HEK293 (cell line): Measurements from ENCODE around the gene MARK3.

ENCODE experiments used
- CTCF ChIA-PET: fragments of 350-600 bp; formaldehyde crosslinking; extraction: SDS; loops from one replicate; lab custom pipeline; 2021; ENCODE audit warnings: antibody characterized with exemption; lab: Yijun Ruan, JAX
- POLR2A ChIA-PET: fragments of 300-600 bp; formaldehyde crosslinking; extraction: SDS; loops from one replicate; lab custom pipeline; 2020; ENCODE audit warnings: antibody characterized with exemption, inconsistent platforms; lab: Yijun Ruan, JAX
- H3K27ac ChIP-seq: fragments of 200-500 bp; sonication (Bioruptor generic); 2 replicates; pipeline ENCODE4 v1.5.1; 2014; ENCODE audit warnings: low read depth, low read length, control low read depth, inconsistent platforms; ENCODE audit errors: extremely low read depth
- H3K36me3 ChIP-seq, 2 experiments: fragments of 200-500 bp in 1 of 2; sonication (Bioruptor generic) in 1 of 2; 1 replicate in 1 of 2; 2 replicates in 1 of 2; pipeline ENCODE4 v1.5.1; 2014 to 2017; ENCODE audit warnings: inconsistent platforms in 2 of 2, low read length in 2 of 2; ENCODE audit not compliant: control insufficient read depth in 2 of 2, insufficient read depth in 1 of 2
- H3K4me1 ChIP-seq: fragments of 200-500 bp; sonication (Bioruptor generic); 2 replicates; pipeline ENCODE4 v1.5.1; 2014; ENCODE audit warnings: mild to moderate bottlenecking, low read length, inconsistent platforms; ENCODE audit not compliant: control insufficient read depth, insufficient read depth
- H3K4me3 ChIP-seq: 2 replicates; pipeline ENCODE4 v1.5.1; 2011; ENCODE audit warnings: low read depth, mild to moderate bottlenecking, control low read depth, low read length, moderate library complexity
- H3K9me3 ChIP-seq: fragments of 200-500 bp; sonication (Bioruptor generic); 2 replicates; pipeline ENCODE4 v1.5.1; 2014; ENCODE audit warnings: low read depth, low read length, inconsistent platforms; ENCODE audit not compliant: control insufficient read depth, insufficient read depth
- AEBP2 ChIP-seq: fragments of 450-650 bp; formaldehyde crosslinking; IDR thresholded peaks from 2 replicates; pipeline ENCODE4 v1.5.1; 2016; ENCODE audit warnings: missing biosample characterization, missing genetic modification characterization, borderline replicate concordance
- EGR2 ChIP-seq: fragments of 450-650 bp; formaldehyde crosslinking; IDR thresholded peaks from 2 replicates; pipeline ENCODE4 v1.5.1; 2016; ENCODE audit warnings: low read depth, missing biosample characterization, missing genetic modification characterization
- SETDB1 ChIP-seq: IDR thresholded peaks from one replicate; pipeline ENCODE4 v1.6.1; 2017; ENCODE audit warnings: mild to moderate bottlenecking, low read length, moderate library complexity, mixed read lengths; ENCODE audit not compliant: insufficient read length
- TCF7L2 ChIP-seq: IDR thresholded peaks from 2 replicates; pipeline ENCODE4 v1.6.1; 2011; ENCODE audit warnings: low read depth, mild to moderate bottlenecking, inconsistent platforms, low read length, moderate library complexity, borderline replicate concordance
- ZBTB17 ChIP-seq: fragments of 450-650 bp; formaldehyde crosslinking; IDR thresholded peaks from 2 replicates; pipeline ENCODE4 v1.5.1; 2016; ENCODE audit warnings: missing biosample characterization, missing genetic modification characterization
- ZBTB21 ChIP-seq: fragments of 450-650 bp; formaldehyde crosslinking; IDR thresholded peaks from 2 replicates; pipeline ENCODE4 v1.5.1; 2017; ENCODE audit warnings: missing biosample characterization, missing genetic modification characterization
- ZFHX2 ChIP-seq: fragments of 450-650 bp; formaldehyde crosslinking; conservative IDR thresholded peaks from 2 replicates; pipeline ENCODE4 v1.5.1; 2016; ENCODE audit warnings: missing biosample characterization, missing genetic modification characterization
- ZFP3 ChIP-seq: fragments of 450-650 bp; formaldehyde crosslinking; IDR thresholded peaks from 2 replicates; pipeline ENCODE4 v1.5.1; 2016; ENCODE audit warnings: low read depth, missing biosample characterization, missing genetic modification characterization
- ZNF114 ChIP-seq: fragments of 450-650 bp; formaldehyde crosslinking; IDR thresholded peaks from 2 replicates; pipeline ENCODE4 v1.5.0; 2017; ENCODE audit warnings: missing biosample characterization, missing genetic modification characterization
- ZNF133 ChIP-seq: fragments of 450-650 bp; formaldehyde crosslinking; IDR thresholded peaks from 2 replicates; pipeline ENCODE4 v1.5.1; 2016; ENCODE audit warnings: missing biosample characterization, missing genetic modification characterization
- ZNF146 ChIP-seq: fragments of 450-650 bp; formaldehyde crosslinking; IDR thresholded peaks from 2 replicates; pipeline ENCODE4 v1.5.1; 2016; ENCODE audit warnings: missing biosample characterization, missing genetic modification characterization
- ZNF211 ChIP-seq: fragments of 450-650 bp; formaldehyde crosslinking; IDR thresholded peaks from 2 replicates; pipeline ENCODE4 v1.5.1; 2016; ENCODE audit warnings: low read depth, missing biosample characterization, missing genetic modification characterization
- ZNF214 ChIP-seq: fragments of 450-650 bp; formaldehyde crosslinking; IDR thresholded peaks from 2 replicates; pipeline ENCODE4 v1.5.1; 2017; ENCODE audit warnings: missing biosample characterization, mild to moderate bottlenecking, missing genetic modification characterization, borderline replicate concordance
- ZNF324 ChIP-seq: fragments of 450-650 bp; formaldehyde crosslinking; IDR thresholded peaks from 2 replicates; pipeline ENCODE4 v1.5.1; 2016; ENCODE audit warnings: missing biosample characterization, missing genetic modification characterization
- ZNF37A ChIP-seq: fragments of 450-650 bp; IDR thresholded peaks from 2 replicates; pipeline ENCODE4 v1.5.1; 2018; ENCODE audit warnings: missing biosample characterization, missing genetic modification characterization
- ZNF626 ChIP-seq: fragments of 450-650 bp; sonication (Bioruptor Pico); formaldehyde crosslinking; IDR thresholded peaks from 2 replicates; pipeline ENCODE4 v1.5.1; 2018; ENCODE audit warnings: missing biosample characterization, missing genetic modification characterization, inconsistent platforms
- ZNF654 ChIP-seq: fragments of 450-650 bp; formaldehyde crosslinking; IDR thresholded peaks from 2 replicates; pipeline ENCODE4 v1.5.1; 2016; ENCODE audit warnings: low read depth, missing biosample characterization, missing genetic modification characterization
- ZNF747 ChIP-seq: fragments of 450-650 bp; formaldehyde crosslinking; IDR thresholded peaks from 2 replicates; pipeline ENCODE4 v1.5.1; 2016; ENCODE audit warnings: missing biosample characterization, missing genetic modification characterization
- ZNF837 ChIP-seq: fragments of 450-650 bp; formaldehyde crosslinking; IDR thresholded peaks from 2 replicates; pipeline ENCODE4 v1.5.1; 2016; ENCODE audit warnings: missing biosample characterization, missing genetic modification characterization
- TF ChIP-seq, protein P1 (sequence below): fragments of 450-650 bp; formaldehyde crosslinking; IDR thresholded peaks from 2 replicates; pipeline ENCODE4 v1.5.1; 2016; ENCODE audit warnings: missing biosample characterization, missing genetic modification characterization
- TF ChIP-seq, protein P2 (sequence below): fragments of 450-650 bp; formaldehyde crosslinking; IDR thresholded peaks from 2 replicates; pipeline ENCODE4 v1.5.1; 2016; ENCODE audit warnings: missing biosample characterization, missing genetic modification characterization
- TF ChIP-seq, protein P3 (sequence below): sonication (generic); formaldehyde crosslinking; IDR thresholded peaks from 2 replicates; pipeline ENCODE4 v1.8.1; 2022; ENCODE audit warnings: mild to moderate bottlenecking, moderate library complexity, missing genetic modification reagents
- TF ChIP-seq, protein P4 (sequence below): fragments of 450-650 bp; formaldehyde crosslinking; IDR thresholded peaks from 2 replicates; pipeline ENCODE4 v1.5.1; 2016; ENCODE audit warnings: missing biosample characterization, missing genetic modification characterization

Gene MARK3

GRCh38 chr14:103408491-103409155 is 23.4 kb downstream of the MARK3 start:
- peaks cover 30% of the 10 kb centered on the region in 2 experiments; a peak in 2 of 3 replicates for H3K36me3 ChIP-seq
- H3K4me1 ChIP-seq: peaks cover 20% of the 10 kb centered on the region
- H3K9me3 ChIP-seq: no peaks in the 10 kb centered on the region
- ChIA-PET CTCF (interaction anchor here (0.6 to 1.0 kb wide), 2 partner anchors 18 to 19 kb away, joined by 3 to 4 read pairs; no protein-coding TSS in a partner anchor), POLR2A (no interaction called here)
- no peak overlapping the region for H3K27ac ChIP-seq
- no peak overlapping the region for H3K4me3 ChIP-seq
- TF ChIP-seq, protein P1, sequence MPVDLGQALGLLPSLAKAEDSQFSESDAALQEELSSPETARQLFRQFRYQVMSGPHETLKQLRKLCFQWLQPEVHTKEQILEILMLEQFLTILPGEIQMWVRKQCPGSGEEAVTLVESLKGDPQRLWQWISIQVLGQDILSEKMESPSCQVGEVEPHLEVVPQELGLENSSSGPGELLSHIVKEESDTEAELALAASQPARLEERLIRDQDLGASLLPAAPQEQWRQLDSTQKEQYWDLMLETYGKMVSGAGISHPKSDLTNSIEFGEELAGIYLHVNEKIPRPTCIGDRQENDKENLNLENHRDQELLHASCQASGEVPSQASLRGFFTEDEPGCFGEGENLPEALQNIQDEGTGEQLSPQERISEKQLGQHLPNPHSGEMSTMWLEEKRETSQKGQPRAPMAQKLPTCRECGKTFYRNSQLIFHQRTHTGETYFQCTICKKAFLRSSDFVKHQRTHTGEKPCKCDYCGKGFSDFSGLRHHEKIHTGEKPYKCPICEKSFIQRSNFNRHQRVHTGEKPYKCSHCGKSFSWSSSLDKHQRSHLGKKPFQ (tag by site-specific recombination): peak; percentile 52
- TF ChIP-seq EGR2 (tag by site-specific recombination): peak; percentile 46; the same call in 1 of the 2 replicates
- TF ChIP-seq, protein P2, sequence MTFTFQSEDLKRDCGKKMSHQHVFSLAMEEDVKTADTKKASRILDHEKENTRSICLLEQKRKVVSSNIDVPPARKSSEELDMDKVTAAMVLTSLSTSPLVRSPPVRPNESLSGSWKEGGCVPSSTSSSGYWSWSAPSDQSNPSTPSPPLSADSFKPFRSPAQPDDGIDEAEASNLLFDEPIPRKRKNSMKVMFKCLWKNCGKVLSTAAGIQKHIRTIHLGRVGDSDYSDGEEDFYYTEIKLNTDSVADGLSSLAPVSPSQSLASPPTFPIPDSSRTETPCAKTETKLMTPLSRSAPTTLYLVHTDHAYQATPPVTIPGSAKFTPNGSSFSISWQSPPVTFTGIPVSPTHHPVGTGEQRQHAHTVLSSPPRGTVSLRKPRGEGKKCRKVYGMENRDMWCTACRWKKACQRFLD (tag by site-specific recombination): no peak
- TF ChIP-seq, protein P3, sequence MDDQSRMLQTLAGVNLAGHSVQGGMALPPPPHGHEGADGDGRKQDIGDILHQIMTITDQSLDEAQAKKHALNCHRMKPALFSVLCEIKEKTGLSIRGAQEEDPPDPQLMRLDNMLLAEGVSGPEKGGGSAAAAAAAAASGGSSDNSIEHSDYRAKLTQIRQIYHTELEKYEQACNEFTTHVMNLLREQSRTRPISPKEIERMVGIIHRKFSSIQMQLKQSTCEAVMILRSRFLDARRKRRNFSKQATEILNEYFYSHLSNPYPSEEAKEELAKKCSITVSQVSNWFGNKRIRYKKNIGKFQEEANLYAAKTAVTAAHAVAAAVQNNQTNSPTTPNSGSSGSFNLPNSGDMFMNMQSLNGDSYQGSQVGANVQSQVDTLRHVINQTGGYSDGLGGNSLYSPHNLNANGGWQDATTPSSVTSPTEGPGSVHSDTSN (CRISPR knock-in tag): no peak
- peak; percentile 46 for TF ChIP-seq ZFHX2 (tag by site-specific recombination)

DNA sequence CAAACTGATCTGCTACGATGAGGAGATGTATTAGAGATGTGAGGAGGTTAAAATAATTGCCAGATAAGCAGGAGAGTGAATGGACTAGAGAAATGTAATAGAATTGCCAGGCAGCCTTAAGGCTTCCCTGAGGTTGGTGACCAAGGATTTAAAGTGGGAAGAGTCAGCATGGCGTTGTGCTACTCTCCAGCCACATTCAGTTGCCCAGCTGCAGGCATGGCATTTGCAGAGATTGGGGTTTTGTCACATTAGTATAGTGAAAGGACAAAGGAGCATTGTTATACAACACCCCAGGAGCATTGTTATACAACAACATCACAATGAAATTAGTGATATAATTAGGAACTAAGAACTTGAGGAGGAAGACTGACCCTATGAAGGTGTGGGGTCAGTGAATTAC is 31.7 kb downstream of the MARK3 start:
- peaks cover 11 to 14% of the 10 kb centered on the region in 2 experiments; a peak in 2 of 3 replicates for H3K36me3 ChIP-seq
- H3K4me1 ChIP-seq: peaks cover 15% of the 10 kb centered on the region; the same call in 1 of the 2 replicates
- TF ChIP-seq ZNF654 (tag by site-specific recombination) (no peak), ZNF214 (no peak), ZNF211 (no peak), ZNF837 (tag by site-specific recombination) (no peak), ZNF626 (tag by site-specific recombination) (no peak), SETDB1 (no peak), ZNF37A (tag by site-specific recombination) (no peak), ZNF747 (tag by site-specific recombination) (no peak), ZNF133 (tag by site-specific recombination) (no peak), AEBP2 (tag by site-specific recombination) (no peak), ZBTB21 (tag by site-specific recombination) (no peak), ZNF146 (tag by site-specific recombination) (no peak), ZFP3 (tag by site-specific recombination) (no peak), ZNF324 (tag by site-specific recombination) (no peak), ZNF114 (tag by site-specific recombination) (no peak), ZBTB17 (tag by site-specific recombination) (no peak), TCF7L2 (no peak)
- TF ChIP-seq, protein P3 (CRISPR knock-in tag): no peak
- TF ChIP-seq, protein P4, sequence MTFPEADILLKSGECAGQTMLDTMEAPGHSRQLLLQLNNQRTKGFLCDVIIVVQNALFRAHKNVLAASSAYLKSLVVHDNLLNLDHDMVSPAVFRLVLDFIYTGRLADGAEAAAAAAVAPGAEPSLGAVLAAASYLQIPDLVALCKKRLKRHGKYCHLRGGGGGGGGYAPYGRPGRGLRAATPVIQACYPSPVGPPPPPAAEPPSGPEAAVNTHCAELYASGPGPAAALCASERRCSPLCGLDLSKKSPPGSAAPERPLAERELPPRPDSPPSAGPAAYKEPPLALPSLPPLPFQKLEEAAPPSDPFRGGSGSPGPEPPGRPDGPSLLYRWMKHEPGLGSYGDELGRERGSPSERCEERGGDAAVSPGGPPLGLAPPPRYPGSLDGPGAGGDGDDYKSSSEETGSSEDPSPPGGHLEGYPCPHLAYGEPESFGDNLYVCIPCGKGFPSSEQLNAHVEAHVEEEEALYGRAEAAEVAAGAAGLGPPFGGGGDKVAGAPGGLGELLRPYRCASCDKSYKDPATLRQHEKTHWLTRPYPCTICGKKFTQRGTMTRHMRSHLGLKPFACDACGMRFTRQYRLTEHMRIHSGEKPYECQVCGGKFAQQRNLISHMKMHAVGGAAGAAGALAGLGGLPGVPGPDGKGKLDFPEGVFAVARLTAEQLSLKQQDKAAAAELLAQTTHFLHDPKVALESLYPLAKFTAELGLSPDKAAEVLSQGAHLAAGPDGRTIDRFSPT: no peak
- H3K4me3 ChIP-seq: no peak overlapping the region
- no peak overlapping the region for H3K27ac ChIP-seq
- ChIA-PET POLR2A (no interaction called here), CTCF (interaction anchor here (1.2 to 2.0 kb wide), 2 partner anchors 23 to 26 kb away, joined by 5 to 8 read pairs; no protein-coding TSS in a partner anchor)
- H3K9me3 ChIP-seq: no peaks in the 10 kb centered on the region
